ENCODE measurements around the gene EBP.

DNA sequence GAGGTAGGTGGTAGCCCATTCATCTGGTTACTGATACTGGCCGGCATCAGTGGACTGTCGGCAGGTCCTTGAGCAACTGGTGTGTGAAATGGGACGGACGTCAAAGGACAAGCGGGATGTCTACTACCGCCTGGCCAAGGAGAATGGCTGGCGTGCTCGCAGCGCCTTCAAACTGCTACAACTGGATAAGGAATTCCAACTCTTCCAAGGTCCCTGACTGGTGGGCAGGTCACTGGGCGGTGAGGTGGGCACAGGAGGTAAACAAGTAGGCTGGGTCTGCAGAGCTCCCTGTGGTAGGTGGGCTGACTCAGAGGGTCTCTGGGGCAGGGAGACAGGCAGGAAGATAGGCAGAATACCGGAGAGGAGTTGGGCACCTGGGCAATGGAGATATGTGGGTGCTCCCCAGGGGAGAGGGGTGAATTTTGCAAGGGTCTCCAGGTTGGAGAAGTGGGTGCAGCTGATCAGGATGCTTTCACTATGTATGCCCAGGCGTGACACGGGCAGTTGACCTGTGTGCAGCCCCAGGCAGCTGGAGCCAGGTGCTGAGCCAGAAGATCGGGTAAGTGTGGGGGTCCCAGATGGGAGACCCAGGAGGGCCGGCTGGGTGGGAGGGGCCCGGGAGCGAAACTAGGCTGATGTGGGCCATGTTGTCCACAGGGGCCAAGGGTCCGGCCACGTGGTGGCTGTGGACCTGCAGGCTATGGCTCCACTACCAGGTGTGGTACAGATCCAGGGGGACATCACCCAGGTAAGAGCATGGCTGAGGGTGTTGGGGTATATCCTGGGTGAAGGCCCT, 43.5 kb upstream of the EBP start:
- TF ChIP-seq, protein P1, sequence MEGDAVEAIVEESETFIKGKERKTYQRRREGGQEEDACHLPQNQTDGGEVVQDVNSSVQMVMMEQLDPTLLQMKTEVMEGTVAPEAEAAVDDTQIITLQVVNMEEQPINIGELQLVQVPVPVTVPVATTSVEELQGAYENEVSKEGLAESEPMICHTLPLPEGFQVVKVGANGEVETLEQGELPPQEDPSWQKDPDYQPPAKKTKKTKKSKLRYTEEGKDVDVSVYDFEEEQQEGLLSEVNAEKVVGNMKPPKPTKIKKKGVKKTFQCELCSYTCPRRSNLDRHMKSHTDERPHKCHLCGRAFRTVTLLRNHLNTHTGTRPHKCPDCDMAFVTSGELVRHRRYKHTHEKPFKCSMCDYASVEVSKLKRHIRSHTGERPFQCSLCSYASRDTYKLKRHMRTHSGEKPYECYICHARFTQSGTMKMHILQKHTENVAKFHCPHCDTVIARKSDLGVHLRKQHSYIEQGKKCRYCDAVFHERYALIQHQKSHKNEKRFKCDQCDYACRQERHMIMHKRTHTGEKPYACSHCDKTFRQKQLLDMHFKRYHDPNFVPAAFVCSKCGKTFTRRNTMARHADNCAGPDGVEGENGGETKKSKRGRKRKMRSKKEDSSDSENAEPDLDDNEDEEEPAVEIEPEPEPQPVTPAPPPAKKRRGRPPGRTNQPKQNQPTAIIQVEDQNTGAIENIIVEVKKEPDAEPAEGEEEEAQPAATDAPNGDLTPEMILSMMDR (conservative IDR thresholded peaks at IDR 0.05 in 1 of 2, IDR thresholded peaks at IDR 0.05 in 1 of 2; ENCODE audit: extremely low read depth in 1 of 2, insufficient read depth in 1 of 2, low read depth in 1 of 2, low read length in 2 of 2): no peak
- TF ChIP-seq EZH2 (IDR thresholded peaks at IDR 0.05; ENCODE audit: borderline replicate concordance, low read length): no peak
